ENCODE data around the gene VPS16.

DNA sequence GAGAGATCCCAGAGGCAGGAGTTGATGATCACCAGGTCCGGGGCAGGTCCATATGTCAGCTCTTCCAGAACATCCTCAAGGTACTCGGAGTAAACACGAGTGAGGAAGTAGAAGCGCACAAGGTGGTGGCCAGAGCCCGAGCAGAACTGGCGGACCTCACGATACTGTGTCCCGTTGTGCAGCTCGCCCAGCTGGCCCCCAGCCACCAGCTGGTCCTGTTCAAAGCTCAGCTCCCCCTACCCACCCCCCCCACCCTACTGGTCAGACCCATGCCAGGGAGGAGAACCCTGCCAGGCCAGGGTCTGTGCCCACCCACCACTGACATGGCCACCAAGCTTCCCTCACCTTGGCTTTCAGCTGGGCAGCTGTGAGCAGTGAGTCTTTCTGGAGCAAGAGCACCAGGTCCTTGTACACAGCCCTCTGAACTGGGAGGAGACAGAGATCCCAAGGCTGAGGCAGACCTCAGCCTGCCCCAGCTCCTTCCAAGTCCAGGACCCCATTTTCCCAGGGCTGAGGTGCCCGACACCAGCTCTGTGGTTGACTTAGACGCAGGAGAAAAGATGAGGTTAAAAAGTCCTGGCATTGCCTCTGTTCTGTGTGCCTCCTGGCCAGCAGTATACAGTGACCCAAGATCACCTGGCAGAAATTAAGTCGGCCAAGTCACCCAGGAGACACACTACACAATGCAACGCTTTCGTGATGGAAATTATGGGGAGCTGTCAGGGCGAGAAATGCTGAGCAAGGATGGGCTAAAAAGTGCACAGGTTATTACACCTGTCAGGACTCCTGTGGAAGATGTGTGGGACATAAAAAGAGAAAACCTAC, 1.5 kb upstream of the VPS16 start:
- TF ChIP-seq, protein P1, sequence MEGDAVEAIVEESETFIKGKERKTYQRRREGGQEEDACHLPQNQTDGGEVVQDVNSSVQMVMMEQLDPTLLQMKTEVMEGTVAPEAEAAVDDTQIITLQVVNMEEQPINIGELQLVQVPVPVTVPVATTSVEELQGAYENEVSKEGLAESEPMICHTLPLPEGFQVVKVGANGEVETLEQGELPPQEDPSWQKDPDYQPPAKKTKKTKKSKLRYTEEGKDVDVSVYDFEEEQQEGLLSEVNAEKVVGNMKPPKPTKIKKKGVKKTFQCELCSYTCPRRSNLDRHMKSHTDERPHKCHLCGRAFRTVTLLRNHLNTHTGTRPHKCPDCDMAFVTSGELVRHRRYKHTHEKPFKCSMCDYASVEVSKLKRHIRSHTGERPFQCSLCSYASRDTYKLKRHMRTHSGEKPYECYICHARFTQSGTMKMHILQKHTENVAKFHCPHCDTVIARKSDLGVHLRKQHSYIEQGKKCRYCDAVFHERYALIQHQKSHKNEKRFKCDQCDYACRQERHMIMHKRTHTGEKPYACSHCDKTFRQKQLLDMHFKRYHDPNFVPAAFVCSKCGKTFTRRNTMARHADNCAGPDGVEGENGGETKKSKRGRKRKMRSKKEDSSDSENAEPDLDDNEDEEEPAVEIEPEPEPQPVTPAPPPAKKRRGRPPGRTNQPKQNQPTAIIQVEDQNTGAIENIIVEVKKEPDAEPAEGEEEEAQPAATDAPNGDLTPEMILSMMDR (IDR thresholded peaks at IDR 0.05): no peak
- TF ChIP-seq POLR2A (IDR thresholded peaks at IDR 0.05) (no peak), POLR2AphosphoS5 (IDR thresholded peaks at IDR 0.05; ENCODE audit: insufficient read depth in 1 of 2, low read depth in 1 of 2) (no peak)
